NCI-H69 (cell line): ENCODE measurements around the gene CHRM3.

ENCODE experiments used
- DNase-seq: peaks from one replicate; lab custom pipeline; 2025; lab: John Stamatoyannopoulos, UW

CHRM3 gene

DNA sequence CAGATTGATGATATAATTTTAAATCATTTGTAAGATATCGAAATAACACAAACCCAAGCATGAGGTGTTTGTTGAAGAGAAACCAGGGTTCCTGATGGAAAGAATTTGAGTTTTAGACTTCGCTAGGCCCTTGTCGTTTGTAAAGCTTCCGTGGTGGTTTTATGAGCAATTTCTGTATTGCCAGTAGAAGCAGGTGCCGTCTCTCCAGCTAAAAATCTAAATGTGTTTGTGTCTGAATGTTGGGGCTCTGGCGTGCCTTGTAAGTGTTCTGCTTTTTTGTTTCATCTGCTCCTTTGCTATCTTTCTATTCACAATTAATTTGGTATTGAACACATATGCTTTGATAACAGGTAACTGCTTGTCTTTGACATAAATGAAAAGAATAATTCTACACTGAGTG, 27.5 kb downstream of the CHRM3 start:
- no peak for DNase-seq

DNA sequence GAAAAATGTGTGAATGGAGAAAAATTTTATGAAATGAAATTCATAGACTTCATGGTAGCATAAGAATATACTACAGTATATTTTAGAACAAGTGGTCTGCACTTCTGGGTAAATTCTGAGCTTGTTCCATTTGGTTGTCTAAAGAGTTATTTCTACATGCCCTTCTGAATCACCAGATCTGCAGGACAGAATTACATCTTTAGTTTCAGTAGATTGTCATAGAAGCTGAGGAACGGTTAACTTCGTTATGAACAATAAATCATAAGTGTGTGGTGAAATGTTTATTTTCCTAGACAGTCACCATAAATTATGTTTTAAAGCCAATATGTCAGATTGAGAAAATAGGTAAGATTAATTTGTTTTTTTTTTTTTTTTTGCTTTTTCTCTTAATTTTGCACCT, 30.9 kb downstream of the CHRM3 start:
- DNase-seq: no peak

DNA sequence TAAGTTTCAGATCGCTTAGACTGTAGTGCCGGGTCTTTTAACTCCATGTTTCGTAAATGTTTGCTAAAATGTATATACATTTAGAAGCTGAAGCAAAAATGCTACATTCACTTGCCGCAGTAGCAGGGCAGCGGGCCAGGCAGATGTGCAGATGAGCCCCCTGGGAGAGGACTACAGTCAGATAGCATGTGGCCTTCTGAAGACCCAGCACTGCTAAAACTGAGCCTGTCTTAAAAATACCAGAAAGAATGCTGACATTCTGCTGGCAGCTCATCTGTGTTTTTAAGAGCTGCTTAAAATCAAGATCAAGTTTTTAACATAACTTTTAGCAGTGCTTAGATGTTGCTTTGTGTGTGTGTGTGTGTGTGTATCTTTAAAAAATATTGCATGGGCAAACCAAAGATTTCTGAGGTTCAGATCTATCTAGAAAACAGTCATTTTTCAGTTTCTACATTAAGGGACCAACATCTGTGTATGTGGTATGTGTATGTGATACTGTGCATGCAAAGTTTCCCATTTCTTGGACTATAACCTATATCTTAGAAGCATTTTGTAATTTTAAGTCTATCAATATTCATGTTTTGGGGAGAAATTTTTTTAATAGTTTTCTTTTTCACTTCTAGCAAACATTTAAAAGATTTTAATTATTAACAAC, 31.7 kb downstream of the CHRM3 start:
- DNase-seq: no peak

DNA sequence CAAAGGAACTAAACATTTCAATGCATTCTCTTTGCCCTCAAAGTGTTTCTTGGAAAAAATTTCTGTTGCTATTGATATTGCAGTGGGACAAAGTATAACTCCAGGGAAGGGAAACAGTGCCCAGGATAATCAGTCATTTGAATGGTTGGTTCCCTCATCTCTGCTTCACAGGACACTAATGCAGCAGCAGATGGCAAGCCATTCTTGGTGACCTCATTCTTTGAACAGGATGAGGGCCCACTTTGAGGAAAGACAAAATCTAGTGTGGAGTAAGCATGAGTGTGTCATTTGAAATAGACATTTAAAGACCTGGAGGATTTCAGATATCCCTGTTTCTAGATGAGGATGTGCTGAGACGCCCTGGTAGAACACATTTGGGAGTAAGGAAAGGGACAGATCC, 32.3 kb downstream of the CHRM3 start:
- DNase-seq: no peak

DNA sequence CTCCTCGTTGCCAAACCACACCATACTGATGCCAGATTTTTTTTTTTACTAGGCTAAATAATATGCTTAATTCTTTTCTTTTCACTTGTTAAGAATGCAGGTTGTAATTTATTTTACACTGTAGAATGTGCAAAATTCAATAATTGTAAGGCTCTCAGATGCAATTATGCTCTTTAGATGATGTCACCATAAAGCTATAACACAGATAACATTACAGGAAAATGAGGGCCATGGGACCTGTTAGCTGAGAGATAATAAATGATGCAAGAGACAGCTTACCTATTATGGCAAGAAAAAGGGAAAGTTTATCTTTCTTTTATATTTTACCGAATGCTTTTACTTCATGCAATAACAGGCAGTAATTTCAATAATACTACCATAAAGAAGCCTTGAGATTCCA, 35.4 kb downstream of the CHRM3 start:
- peak; percentile 11 for DNase-seq

DNA sequence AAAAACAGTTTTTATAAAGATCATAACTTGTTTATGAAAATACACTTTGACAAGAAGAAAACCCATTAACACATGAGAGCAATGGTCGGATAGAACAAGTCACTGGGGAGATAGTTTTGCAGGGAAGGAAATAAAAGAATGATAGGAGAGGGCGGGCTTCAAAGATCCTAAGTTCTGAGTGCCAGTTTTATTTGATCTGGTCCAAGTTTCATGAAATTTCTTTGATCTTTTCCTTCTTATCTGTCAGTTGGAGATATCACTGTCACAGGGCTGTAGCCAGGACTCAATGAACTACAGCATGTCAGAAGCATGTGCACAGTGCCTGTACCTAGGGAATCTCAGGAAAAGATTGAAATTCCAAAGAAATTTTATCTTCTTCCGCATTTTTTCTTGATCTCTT, 36.5 kb downstream of the CHRM3 start:
- DNase-seq: no peak

DNA sequence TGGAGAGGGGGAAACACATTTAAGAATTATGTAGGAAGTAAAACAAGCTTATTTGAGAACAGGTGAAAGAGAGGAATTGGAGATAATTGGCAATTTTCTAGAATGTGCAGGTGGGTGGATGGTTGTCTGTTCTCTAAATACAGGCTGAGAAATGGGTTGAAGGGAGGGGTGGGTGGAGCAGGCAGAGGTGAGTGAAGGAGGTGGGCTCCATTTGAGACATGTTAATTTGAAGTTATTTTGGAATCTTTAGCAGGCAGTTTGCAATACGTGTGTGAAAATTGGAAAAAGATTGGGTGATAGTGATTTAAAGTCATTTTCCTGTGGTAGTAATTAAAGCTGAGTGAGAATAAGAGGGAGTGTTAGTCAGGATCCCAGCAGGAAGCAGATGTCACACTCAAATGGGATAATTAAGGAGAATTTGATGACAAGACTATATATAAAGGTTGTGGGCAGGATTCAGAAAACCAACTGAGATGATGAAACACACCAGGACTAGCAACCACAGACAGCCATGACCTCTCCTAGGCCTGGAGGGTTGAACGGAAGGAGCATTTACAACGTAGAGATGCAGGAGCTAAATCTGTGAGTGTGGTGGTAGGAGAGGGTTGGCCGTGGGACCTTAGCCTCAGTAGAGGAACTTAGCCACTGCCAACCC, 40.6 kb downstream of the CHRM3 start:
- DNase-seq: peak; percentile 10

DNA sequence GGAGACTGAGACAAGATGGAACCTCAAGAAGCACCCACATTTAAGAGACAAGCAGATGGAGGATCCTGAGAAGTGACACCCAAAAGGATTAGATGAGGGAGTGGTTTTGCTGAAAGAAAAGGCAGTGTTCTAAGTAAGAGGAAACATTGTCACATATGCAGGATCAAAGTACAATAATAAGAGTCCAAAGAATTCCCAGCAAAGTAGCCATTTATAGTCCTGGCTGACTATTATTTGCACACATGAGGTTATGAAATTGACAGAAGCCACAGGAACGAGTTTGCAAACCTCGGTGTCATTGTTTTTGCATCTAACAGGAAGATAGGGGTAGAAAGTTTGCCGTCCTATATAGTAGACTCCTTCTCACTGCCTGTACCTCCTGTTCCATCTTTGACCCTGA, 41.3 kb downstream of the CHRM3 start:
- DNase-seq: no peak

DNA sequence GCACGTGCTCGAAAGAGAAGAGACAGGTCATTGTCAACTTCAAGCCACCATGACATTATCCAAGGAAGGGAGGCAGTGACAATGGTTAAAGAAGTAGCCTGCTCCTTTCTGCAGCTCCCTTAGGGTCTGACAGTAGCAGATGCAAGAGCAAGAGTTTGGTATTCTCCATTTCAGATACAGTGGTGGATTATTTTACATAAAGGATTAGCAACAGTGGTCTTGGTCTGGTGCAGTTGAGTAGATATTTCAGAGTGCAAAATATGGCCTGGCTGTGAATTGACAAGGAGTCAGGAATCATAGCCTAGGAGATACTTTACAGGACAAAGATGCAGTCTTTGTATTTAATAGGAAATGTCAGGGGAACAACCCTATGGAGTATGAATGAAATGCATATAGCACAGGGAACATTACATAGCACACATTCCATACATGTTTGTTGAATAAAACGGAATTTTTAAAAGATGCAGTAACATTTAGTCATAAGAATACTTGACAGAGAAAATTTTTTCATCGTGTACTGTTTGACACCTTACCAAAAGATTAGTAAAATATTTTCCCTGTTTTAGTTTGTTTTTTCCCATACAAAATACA, 41.8 kb downstream of the CHRM3 start:
- no peak for DNase-seq

DNA sequence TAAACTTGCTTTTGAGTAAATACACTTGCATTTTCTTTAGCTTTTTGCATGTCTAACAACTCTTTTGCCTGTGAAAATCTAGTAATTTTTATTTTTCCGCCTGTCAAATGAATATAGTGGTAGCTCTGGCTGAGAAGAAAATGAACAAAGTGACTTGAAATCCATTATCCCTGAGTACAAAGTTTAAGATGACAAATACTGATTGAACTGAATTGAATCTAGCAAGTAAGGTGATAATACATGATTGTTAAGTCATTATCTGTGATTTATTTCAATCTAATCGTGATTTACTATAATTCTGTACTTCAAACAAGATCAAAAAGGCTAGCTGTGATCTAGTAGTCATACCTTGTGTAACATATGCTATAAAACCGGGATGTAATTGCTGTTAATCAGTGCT, 42.8 kb downstream of the CHRM3 start:
- no peak for DNase-seq

DNA sequence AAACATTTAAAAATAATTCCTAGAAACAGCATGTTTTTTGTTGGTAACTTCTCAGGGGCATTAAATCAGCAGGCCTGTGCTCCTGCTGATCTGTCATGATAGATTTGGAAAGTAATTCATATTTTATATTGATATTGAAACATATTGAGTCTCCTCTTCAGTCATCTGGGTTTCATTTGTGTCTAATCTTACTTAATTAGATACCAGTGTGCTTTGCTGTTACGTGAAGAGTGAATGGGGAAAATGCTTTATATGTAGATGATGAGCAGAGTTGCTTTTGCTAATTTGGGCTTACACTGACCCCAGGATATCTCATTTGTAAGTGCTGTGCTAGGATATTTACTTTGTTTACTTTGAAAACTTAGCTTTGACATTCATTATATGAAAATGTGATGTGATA, 45.9 kb downstream of the CHRM3 start:
- DNase-seq: no peak

DNA sequence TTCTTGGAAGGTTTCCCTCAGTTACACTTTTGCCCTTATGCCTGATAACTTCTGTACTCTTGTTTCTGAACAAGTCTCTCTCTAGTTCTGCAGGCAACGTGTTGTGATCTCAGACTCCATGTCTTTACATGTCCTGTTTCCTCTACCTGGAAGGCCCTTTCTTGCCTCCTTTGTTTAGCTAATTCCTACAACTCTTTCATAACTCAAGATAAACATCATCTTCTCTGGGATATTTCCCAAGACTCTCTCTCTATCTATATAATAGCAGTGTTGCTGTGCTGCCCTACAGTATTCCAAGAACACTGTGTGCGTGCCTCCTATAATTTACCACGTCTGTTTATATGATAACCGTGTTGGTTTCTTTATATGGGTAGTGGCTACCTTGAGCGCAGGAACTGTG, 47.8 kb downstream of the CHRM3 start:
- no peak for DNase-seq
